ENCODE results near the gene ATG3. TPM values are rescaled to one million over a fixed set of nuclear protein-coding genes. Genes with fewer than 3 reads are reported as not detected.
"Not testable (repeated sequence)": the region's sequence is repeated elsewhere in the genome, so short reads cannot be mapped to it uniquely, and the experiment has no call there.

Gene ATG3
- total and polyA plus RNA-seq, 2 donors: 39.0 to 53.2 TPM

- no peaks in the 10 kb centered on the region for H3K4me1 ChIP-seq (ENCODE audit: insufficient read depth)
- no peak overlapping the region for H3K27ac ChIP-seq (ENCODE audit: low read depth)
- WGBS: 95% methylated on average over 4 of the region's 4 CpGs
- no peaks in the 10 kb centered on the region for H3K36me3 ChIP-seq (ENCODE audit: insufficient read depth)
- H3K4me3 ChIP-seq (ENCODE audit: low read depth, low read length): no peak overlapping the region
- no peak for DNase-seq (ENCODE audit: extremely low spot score)
These were observed 58.3 kb downstream of the ATG3 start for GRCh38 chr3:112503304-112503972.

DNA sequence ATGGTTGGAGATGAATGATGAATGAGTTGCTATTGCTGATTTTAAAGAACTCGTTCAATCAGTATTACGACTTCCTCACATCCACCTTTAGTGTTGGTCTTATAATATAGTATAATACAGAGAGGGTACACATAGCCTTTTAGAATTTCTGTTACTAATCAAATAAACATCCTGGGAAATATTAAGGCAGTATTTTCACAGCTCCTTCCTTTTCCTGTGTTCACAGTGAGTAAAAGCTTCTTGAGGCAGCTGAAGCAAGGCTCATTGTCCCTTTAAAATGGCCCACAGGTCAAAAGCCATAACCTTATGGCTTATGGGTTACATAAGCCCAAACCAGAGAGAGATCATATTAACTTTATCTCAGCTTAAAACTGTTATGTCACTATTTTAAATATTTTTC, 61.1 kb downstream of the ATG3 start:
- WGBS: 88% methylated on average over 2 of the region's 2 CpGs
- H3K4me1 ChIP-seq (ENCODE audit: insufficient read depth): no peaks in the 10 kb centered on the region
- H3K36me3 ChIP-seq (ENCODE audit: insufficient read depth): no peaks in the 10 kb centered on the region
- DNase-seq (ENCODE audit: extremely low spot score): no peak
- no peak overlapping the region for H3K4me3 ChIP-seq (ENCODE audit: low read depth, low read length)
- H3K27ac ChIP-seq (ENCODE audit: low read depth): no peak overlapping the region

DNA sequence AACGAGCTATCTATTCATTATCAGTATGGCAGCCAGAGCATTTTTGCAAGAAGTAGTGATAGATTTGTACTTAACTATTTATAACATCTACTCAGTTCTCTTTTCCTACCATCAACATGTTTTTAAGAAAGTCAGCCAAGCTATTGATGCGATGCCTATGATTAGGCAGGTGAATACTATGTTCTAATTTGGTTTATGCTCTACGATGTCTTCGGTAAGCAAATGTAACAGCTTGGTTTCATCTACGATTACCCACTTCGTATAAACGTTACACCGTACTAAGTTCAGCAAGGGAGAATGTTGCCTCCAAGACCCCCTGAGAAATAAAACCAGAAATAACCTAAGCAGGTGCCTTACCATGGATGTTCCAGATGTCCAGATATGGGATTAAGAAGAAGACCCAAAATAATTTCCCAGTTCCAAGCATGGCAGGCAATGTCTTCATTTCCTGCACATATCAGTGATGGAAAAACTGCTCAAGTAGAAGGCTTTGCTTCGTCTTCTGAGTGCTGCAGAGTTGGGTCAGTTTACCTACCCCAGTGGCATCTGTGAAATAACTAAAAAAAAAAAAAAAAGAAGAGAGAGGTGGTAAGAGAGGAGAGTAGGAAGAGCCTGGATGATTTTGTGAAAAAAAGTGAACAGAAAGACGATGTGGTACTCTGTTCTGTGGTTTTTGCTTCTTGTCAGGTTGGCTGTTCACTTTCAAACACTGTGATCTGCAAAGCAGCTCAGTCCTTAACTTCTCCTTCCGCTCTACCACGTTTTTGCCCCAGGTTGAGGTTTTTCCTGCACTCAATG, 62.6 kb downstream of the ATG3 start, which contains the start of gene BTLA:
Gene BTLA (minus strand): TSS at position 559 of the 798 bp plus-strand sequence. CDS start 114 bp downstream, at position 445.
- DNase-seq (ENCODE audit: extremely low spot score): no peak
- H3K4me3 ChIP-seq (ENCODE audit: low read depth, low read length): no peak within 1 kb of the TSS
- 89% methylated on average over 12 of the region's 12 CpGs for WGBS
- no peak within 1 kb of the TSS for H3K27ac ChIP-seq (ENCODE audit: low read depth)
- H3K36me3 ChIP-seq (ENCODE audit: insufficient read depth): no peaks in the 10 kb centered on the region
- no peaks in the 10 kb centered on the region for H3K4me1 ChIP-seq (ENCODE audit: insufficient read depth)

DNA sequence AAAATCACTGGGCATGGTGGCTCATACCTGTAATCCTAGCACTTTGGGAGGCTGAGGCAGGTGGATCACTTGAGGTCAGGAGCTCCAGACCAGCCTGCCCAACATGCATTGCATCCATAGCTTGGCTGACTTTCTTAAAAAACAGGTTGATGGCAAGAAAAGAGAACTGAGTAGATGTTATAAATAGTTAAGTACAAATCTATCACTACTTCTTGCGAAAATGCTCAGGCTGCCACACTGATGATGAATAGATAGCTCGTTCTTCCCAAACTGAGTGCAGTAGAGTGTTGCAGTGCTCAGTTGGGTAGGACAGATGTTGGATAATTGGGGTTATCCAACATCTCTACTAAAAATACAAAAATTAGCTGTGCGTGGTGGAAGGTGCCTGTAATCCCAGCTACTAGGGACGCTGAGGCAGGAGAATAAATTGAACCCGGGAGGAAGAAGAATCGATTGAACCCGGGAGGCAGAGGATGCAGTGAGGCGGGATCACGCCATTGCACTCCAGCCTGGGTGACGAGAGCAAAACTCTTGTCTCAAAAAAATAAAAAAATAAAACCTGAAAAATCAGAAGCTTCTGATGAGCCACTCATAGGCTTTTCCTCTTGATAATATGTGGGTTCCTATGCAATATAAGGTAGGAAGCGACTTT, 63.7 kb downstream of the ATG3 start:
- WGBS: 93% methylated on average over 11 of the region's 11 CpGs
- H3K27ac ChIP-seq (ENCODE audit: low read depth): no peak overlapping the region
- no peaks in the 10 kb centered on the region for H3K36me3 ChIP-seq (ENCODE audit: insufficient read depth)
- no peak for DNase-seq (ENCODE audit: extremely low spot score)
- no peaks in the 10 kb centered on the region for H3K4me1 ChIP-seq (ENCODE audit: insufficient read depth)
- H3K4me3 ChIP-seq (ENCODE audit: low read depth, low read length): no peak overlapping the region

DNA sequence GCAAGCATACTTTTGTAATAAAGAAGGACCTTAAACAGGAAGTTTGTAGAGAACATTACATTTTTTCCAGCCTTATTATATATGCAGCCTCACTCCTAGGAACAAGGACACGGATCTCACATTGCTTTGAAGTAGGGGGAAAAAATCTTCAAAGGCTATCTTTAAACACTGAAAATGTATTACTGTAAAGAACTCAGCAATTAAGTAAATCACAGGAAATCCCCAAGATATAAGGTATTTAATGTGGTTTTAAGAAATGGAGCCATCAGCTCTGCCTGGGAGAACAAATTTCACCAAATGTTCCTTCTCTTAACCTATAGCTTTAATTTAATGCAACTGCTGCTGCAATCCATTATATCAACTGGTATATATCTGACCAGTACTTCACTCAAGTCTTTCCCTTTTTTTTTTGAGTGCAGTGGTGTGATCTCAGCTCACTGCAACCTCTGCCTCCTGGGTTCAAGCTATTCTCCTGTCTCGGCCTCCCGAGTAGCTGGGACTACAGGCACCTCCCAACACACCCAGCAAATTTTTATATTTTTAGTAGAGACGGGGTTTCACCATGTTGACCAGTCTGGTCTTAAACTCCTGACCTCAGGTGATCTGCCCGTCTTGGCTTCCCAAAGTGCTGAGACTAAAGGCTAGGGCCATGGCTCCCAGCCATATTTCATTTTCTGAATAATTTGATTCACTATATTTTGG, 65.2 kb downstream of the ATG3 start:
- Histone ChIP-seq H3K27ac (ENCODE audit: low read depth) (no peak overlapping the region), H3K4me3 (ENCODE audit: low read depth, low read length) (no peak overlapping the region), H3K4me1 (ENCODE audit: insufficient read depth) (no peaks in the 10 kb centered on the region), H3K36me3 (ENCODE audit: insufficient read depth) (no peaks in the 10 kb centered on the region)
- DNase-seq (ENCODE audit: extremely low spot score): no peak
- WGBS: 83% methylated on average over 5 of the region's 5 CpGs

DNA sequence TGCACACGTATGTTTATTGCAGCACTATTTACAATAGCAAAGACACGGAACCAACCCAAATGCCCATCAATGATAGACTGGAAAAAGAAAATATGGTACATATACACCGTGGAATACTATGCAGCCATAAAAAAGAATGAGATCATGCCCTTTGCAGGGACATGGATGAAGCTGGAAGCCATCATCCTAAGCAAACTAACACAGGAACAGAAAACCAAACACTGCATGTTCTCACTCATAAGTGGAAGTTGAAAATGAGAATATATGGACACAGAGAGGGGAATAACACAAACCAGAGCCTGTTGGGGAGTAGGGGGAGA, 67.4 kb downstream of the ATG3 start:
- not testable (repeated sequence) for H3K4me3 ChIP-seq (ENCODE audit: low read depth, low read length); H3K27ac ChIP-seq (ENCODE audit: low read depth); H3K4me1 ChIP-seq (ENCODE audit: insufficient read depth); H3K36me3 ChIP-seq (ENCODE audit: insufficient read depth); DNase-seq (ENCODE audit: extremely low spot score)
- 94% methylated on average over 3 of the region's 3 CpGs for WGBS

GRCh38 chr3:112492124-112492523, 69.6 kb downstream of the ATG3 start:
- WGBS: 99% methylated on average over 1 of the region's 1 CpG

DNA sequence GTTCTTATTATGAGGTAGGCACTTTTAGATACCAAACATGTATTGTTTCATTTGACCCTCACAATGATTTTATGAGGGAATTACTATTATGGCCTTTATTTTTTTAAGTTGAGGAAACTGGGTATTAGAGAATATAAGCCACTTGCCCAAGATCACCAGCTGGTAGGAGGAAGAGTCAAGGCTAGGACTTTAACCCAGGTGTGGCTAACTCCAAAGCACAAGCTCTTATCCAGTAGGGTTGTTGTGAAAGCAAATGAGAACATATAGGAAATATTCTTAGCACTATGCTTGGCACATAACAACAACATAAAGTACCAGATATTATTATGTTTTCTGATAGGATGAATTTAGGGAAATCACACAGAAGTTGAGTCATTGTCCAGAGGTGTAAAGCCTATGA, 70.4 kb downstream of the ATG3 start:
- DNase-seq (ENCODE audit: extremely low spot score): no peak

More at GRCh38 chr3:112492124-112492523, 69.6 kb downstream of the ATG3 start:
- Histone ChIP-seq H3K27ac (ENCODE audit: low read depth) (no peak overlapping the region), H3K4me1 (ENCODE audit: insufficient read depth) (no peaks in the 10 kb centered on the region), H3K36me3 (ENCODE audit: insufficient read depth) (no peaks in the 10 kb centered on the region), H3K4me3 (ENCODE audit: low read depth, low read length) (no peak overlapping the region)
- no peak for DNase-seq (ENCODE audit: extremely low spot score)

DNA sequence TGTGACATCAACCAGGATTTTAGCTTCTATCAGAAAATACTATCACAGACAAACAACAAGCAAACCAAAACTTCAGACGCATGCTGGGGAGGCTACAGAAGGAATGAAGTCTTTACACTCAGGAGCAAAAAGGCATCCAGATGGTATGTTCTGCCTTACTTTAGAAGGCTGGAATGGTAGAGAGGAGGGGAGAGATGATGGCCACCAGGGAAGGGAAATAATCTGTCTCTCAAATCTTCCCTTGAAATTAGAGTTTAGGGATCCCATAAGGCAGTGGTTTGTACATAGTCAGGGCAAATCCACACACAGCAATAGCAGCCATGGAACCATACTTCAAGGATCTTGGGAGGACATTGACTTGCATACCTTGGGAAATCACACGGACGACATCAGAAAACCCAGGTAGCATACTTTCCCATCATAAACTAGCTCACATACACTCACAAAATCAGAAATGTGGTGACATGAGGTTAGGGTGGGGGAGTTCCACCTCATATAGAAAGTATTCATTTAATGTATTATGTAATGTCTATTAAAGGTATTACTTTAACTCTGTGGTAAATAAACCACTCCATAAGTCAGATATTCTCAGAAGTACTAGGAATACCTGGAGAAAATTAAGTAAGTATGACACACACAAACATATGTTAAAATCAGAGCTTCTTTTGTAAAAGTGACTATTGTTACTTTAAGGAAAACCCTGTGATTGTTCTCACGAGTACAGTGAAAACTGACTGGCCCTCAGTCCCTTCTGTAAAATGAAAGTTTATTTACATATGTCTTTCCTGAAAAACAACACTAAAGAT, 71.9 kb downstream of the ATG3 start:
- no peak overlapping the region for H3K4me3 ChIP-seq (ENCODE audit: low read depth, low read length)
- no peak for DNase-seq (ENCODE audit: extremely low spot score)
- no peaks in the 10 kb centered on the region for H3K4me1 ChIP-seq (ENCODE audit: insufficient read depth)
- no peaks in the 10 kb centered on the region for H3K36me3 ChIP-seq (ENCODE audit: insufficient read depth)
- H3K27ac ChIP-seq (ENCODE audit: low read depth): no peak overlapping the region
- 88% methylated on average over 4 of the region's 4 CpGs for WGBS

More for the DNA sequence above, 70.4 kb downstream of the ATG3 start:
- Histone ChIP-seq H3K27ac (ENCODE audit: low read depth) (no peak overlapping the region), H3K4me1 (ENCODE audit: insufficient read depth) (no peaks in the 10 kb centered on the region), H3K36me3 (ENCODE audit: insufficient read depth) (no peaks in the 10 kb centered on the region), H3K4me3 (ENCODE audit: low read depth, low read length) (no peak overlapping the region)

DNA sequence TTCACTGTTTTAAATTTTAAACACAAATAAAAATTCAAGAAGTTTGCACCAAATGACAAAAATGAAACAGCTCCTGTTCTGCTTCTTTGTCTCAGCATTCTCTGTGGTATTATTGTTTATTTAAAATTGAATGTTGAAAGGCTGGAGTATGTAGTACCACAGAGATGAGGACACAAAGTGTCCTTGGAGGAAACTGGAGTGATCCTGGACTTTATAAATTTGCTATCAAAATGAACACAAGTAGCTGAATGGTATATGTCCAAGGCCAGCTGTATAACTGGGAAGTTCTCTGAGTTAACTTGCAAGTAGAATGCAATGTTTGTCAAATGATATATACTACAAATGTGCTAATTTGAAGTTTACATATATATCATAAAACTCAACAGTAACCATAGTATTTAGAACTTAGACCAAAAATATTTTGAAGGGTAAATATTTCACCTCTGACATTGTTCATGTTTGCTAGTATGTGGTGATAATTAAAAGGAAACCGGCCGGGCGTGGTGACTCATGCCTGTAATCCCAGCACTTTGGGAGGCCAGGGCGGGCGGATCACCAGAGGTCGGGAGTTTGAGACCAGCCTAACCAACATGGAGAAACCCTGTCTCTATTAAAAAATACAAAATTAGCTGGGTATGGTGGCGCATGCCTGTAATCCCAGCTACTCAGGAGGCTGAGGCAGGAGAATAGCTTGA, 74.8 kb downstream of the ATG3 start:
- no peak for DNase-seq (ENCODE audit: extremely low spot score)
- H3K27ac ChIP-seq (ENCODE audit: low read depth): no peak overlapping the region
- H3K36me3 ChIP-seq (ENCODE audit: insufficient read depth): no peaks in the 10 kb centered on the region
- H3K4me3 ChIP-seq (ENCODE audit: low read depth, low read length): no peak overlapping the region
- H3K4me1 ChIP-seq (ENCODE audit: insufficient read depth): no peaks in the 10 kb centered on the region
- WGBS: 83% methylated on average over 7 of the region's 7 CpGs

DNA sequence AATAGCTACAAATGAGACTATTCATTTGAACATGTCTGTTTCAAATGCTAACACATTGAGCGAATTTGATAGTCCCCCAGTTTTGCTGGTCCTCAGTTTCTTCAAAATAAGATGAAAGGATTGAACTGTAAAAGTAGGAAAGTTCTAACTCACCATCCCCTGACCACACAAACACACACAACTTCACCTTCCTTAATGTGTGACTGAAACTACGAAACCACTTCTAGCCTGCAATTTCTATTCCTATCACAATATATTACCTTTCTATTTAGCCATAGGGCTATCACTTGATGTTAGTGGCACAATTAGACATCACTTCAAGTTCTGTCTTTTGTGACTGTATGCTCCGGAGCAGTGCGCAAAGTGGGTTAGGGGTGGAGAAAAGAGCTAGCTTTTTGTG, 77.4 kb downstream of the ATG3 start:
- Histone ChIP-seq H3K27ac (ENCODE audit: low read depth) (no peak overlapping the region), H3K36me3 (ENCODE audit: insufficient read depth) (no peaks in the 10 kb centered on the region), H3K4me1 (ENCODE audit: insufficient read depth) (no peaks in the 10 kb centered on the region), H3K4me3 (ENCODE audit: low read depth, low read length) (no peak overlapping the region)
- DNase-seq (ENCODE audit: extremely low spot score): no peak
- WGBS: 95% methylated on average over 4 of the region's 4 CpGs

DNA sequence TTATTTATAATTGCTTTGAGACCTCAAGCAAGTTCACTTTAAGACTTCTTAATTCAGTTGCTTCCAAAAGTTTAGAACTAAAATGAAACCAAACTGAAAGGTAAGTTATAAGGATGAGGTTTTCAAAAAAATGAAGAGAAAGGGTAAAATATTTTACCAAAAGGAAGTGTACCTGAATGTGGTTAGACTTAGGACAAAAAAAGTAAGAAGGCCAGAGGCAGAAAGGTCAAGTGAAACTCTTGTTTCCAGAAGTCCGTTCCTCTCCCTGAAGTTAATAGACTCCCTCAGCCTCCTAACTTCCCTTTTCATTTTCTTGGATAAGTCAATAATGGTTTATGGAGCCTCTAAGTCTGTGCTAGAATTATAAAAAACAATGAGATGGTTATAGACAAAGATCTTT, 79.1 kb downstream of the ATG3 start:
- Histone ChIP-seq H3K36me3 (ENCODE audit: insufficient read depth) (no peaks in the 10 kb centered on the region), H3K4me1 (ENCODE audit: insufficient read depth) (no peaks in the 10 kb centered on the region), H3K27ac (ENCODE audit: low read depth) (no peak overlapping the region), H3K4me3 (ENCODE audit: low read depth, low read length) (no peak overlapping the region)
- 78% methylated on average over 1 of the region's 1 CpG for WGBS
- no peak for DNase-seq (ENCODE audit: extremely low spot score)

Data from urinary bladder (tissue), 4 donors.